Osteocyte (in vitro differentiated cells): ENCODE results near the gene PGS1. TPM values are rescaled to one million over a fixed set of nuclear protein-coding genes. Genes with fewer than 3 reads are reported as not detected.
A peak's percentile ranks its signal among the peaks of the same experiment; 100 is the strongest.

ENCODE experiments used
- DNase-seq: peaks from one replicate; pipeline ENCODE4 v3.0.0; 2021; ENCODE audit warnings: mixed read lengths; ENCODE audit not compliant: unreplicated experiment; ENCODE audit errors: extremely low spot score
- H3K27ac Mint-ChIP-seq: one replicate; pipeline ENCODE4 v1.8.0; 2021; ENCODE audit warnings: mild to moderate bottlenecking, mixed read lengths; ENCODE audit not compliant: unreplicated experiment
- H3K27me3 Mint-ChIP-seq: one replicate; pipeline ENCODE4 v1.8.0; 2021; ENCODE audit warnings: mixed read lengths; ENCODE audit not compliant: unreplicated experiment
- H3K36me3 Mint-ChIP-seq: one replicate; pipeline ENCODE4 v1.8.0; 2021; ENCODE audit warnings: mixed read lengths; ENCODE audit not compliant: unreplicated experiment
- H3K4me1 Mint-ChIP-seq: one replicate; pipeline ENCODE4 v1.8.0; 2021; ENCODE audit warnings: mixed read lengths; ENCODE audit not compliant: unreplicated experiment
- H3K4me3 Mint-ChIP-seq: one replicate; pipeline ENCODE4 v1.8.0; 2021; ENCODE audit warnings: mild to moderate bottlenecking, moderate library complexity, mixed read lengths; ENCODE audit not compliant: unreplicated experiment
- H3K9me3 Mint-ChIP-seq: one replicate; pipeline ENCODE4 v1.8.0; 2021; ENCODE audit warnings: mixed read lengths; ENCODE audit not compliant: unreplicated experiment
- CTCF ChIP-seq: fragments of 200-600 bp; sonication (generic); IDR thresholded peaks from 2 replicates; pipeline ENCODE4 v1.5.0; 2021; ENCODE audit warnings: antibody characterized with exemption, mild to moderate bottlenecking, moderate library complexity
- total RNA-seq: library from RNA; stranded (reverse); gene quantifications from 2 replicates; pipeline ENCODE4 v1.2.1, GENCODE V29; 2021

Gene PGS1
- total RNA-seq, 1 donor from 2014 or later, result 53.0 TPM

DNA sequence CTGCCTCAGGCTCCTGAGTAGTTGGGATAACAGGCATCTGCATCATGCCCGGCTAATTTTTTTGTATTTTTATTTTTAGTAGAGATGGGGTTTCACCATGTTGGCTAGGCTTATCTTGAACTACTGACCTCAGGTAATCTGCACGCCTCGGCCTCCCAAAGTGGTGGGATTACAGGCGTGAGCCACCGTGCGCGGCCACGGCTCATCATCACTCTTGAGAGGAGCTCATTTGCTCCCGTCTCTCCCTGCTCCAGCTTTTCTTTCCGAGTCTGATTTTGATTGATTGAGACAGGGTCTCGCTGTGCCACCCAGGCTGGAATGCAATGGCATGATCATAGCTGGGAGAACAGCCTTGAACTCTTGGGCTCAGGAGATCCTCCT, 12.6 kb downstream of the PGS1 start:
- peaks cover 55% of the 10 kb centered on the region for H3K4me1 Mint-ChIP-seq
- peak overlapping the region; percentile 71 for H3K27ac Mint-ChIP-seq
- no peaks in the 10 kb centered on the region for H3K27me3 Mint-ChIP-seq
- peaks cover 6% of the 10 kb centered on the region for H3K36me3 Mint-ChIP-seq
- DNase-seq, result no peak
- no peak overlapping the region for H3K4me3 Mint-ChIP-seq
- no peak for TF ChIP-seq CTCF
- H3K9me3 Mint-ChIP-seq, result no peaks in the 10 kb centered on the region

- H3K27me3 Mint-ChIP-seq, result no peaks in the 10 kb centered on the region
- TF ChIP-seq CTCF, result no peak
- DNase-seq, result no peak
- peaks cover 55% of the 10 kb centered on the region for H3K4me1 Mint-ChIP-seq
- no peak overlapping the region for H3K4me3 Mint-ChIP-seq
- H3K27ac Mint-ChIP-seq, result peak overlapping the region; percentile 71
- no peaks in the 10 kb centered on the region for H3K9me3 Mint-ChIP-seq
- H3K36me3 Mint-ChIP-seq, result peaks cover 8% of the 10 kb centered on the region
Observed at GRCh38 chr17:78391843-78392242, 13.4 kb downstream of the PGS1 start.

DNA sequence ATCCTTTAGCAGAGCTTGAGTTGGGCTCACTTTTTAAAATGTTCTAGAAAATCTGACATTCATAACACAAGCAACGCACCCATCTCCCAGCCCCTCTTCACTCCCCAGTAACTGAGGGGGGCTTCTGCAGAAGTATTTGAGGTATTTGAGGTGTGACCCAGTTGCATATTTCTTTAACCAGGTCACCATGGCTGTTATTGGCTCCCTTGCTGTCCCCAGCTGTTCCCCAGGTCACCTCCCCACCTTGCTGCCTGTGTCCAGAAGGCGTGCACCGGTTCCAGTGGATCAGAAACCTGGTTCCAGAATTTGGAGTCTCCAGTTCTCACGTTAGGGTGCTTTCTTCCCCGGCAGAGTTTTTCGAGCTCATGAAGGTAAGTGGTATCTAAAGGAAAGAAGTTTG, 13.8 kb downstream of the PGS1 start:
- no peak for TF ChIP-seq CTCF
- peak overlapping the region; percentile 6 for H3K27ac Mint-ChIP-seq
- DNase-seq, result no peak
- H3K27me3 Mint-ChIP-seq, result no peaks in the 10 kb centered on the region
- peaks cover 8% of the 10 kb centered on the region for H3K36me3 Mint-ChIP-seq
- H3K9me3 Mint-ChIP-seq, result no peaks in the 10 kb centered on the region
- H3K4me3 Mint-ChIP-seq, result no peak overlapping the region
- H3K4me1 Mint-ChIP-seq, result peaks cover 58% of the 10 kb centered on the region

GRCh38 chr17:78393575-78393974, 15.1 kb downstream of the PGS1 start:
- Mint-ChIP-seq H3K9me3 (no peaks in the 10 kb centered on the region), H3K4me1 (peaks cover 60% of the 10 kb centered on the region), H3K4me3 (no peak overlapping the region)

GRCh38 chr17:78394209-78394608, 15.8 kb downstream of the PGS1 start:
- no peak for DNase-seq
- no peaks in the 10 kb centered on the region for H3K9me3 Mint-ChIP-seq
- peaks cover 14% of the 10 kb centered on the region for H3K36me3 Mint-ChIP-seq
- H3K4me1 Mint-ChIP-seq, result peaks cover 59% of the 10 kb centered on the region
- no peaks in the 10 kb centered on the region for H3K27me3 Mint-ChIP-seq
- H3K27ac Mint-ChIP-seq, result no peak overlapping the region
- no peak for TF ChIP-seq CTCF
- no peak overlapping the region for H3K4me3 Mint-ChIP-seq

More at GRCh38 chr17:78393575-78393974, 15.1 kb downstream of the PGS1 start:
- H3K27ac Mint-ChIP-seq, result no peak overlapping the region
- no peaks in the 10 kb centered on the region for H3K27me3 Mint-ChIP-seq
- TF ChIP-seq CTCF, result no peak
- H3K36me3 Mint-ChIP-seq, result peaks cover 8% of the 10 kb centered on the region
- DNase-seq, result no peak
